ENCODE results near the gene NDOR1. TPM values are rescaled to one million over a fixed set of nuclear protein-coding genes. Genes with fewer than 3 reads are reported as not detected.
A peak's percentile ranks its signal among the peaks of the same experiment; 100 is the strongest.

NDOR1 gene
- total and polyA plus RNA-seq, 2 donors (not counting 3 experiments of a cell fraction or from before 2014, with no cell fraction given) = 13.5 to 26.7 TPM

- Histone ChIP-seq H3K9me3 (replicated peaks; ENCODE audit: control insufficient read depth, insufficient read depth, low read length) (no peaks in the 10 kb centered on the region), H3K9ac (replicated peaks; ENCODE audit: extremely low read depth, insufficient read depth, low read length) (peak overlapping the region; percentile 62), H3K27ac (ENCODE audit: insufficient read depth, low read depth, low read length) (peak overlapping the region; percentile 71), H3K9me1 (replicated peaks; ENCODE audit: control insufficient read depth, extremely low read depth, insufficient read depth, low read length) (no peaks in the 10 kb centered on the region), H3K4me1 (ENCODE audit: control insufficient read depth, extremely low read depth, insufficient read depth, low read length) (peaks cover 13% of the 10 kb centered on the region), H4K20me1 (replicated peaks; ENCODE audit: control insufficient read depth, extremely low read depth, insufficient read depth, low read length) (no peaks in the 10 kb centered on the region), H2AFZ (ENCODE audit: low read depth, low read length) (peak overlapping the region; percentile 57), H3K79me2 (ENCODE audit: control insufficient read depth, insufficient read depth, low read length) (peaks cover 25% of the 10 kb centered on the region), H3K4me3 (replicated peaks in 1 of 3; ENCODE audit: insufficient read depth in 1 of 3, low read depth in 1 of 3, low read length in 3 of 3) (peak overlapping the region; percentile 51 to 76 (median 65)), H3K4me2 (ENCODE audit: insufficient read depth, low read length) (peak overlapping the region; percentile 71), H3K36me3 (ENCODE audit: control insufficient read depth in 2 of 2, extremely low read depth in 1 of 2, insufficient read depth in 2 of 2, low read length in 2 of 2) (peaks cover 6 to 16% of the 10 kb centered on the region in 2 experiments), H3K27me3 (ENCODE audit: control insufficient read depth in 2 of 2, insufficient read depth in 2 of 2, low read length in 2 of 2) (no peaks in the 10 kb centered on the region)
- DNase-seq (ENCODE audit: low read depth, low spot score) (peak; percentile 75), FAIRE-seq (no peak)
- TF ChIP-seq POLR2A (IDR thresholded peaks at IDR 0.05; ENCODE audit: low read depth, low read length) (no peak), POLR2AphosphoS5 (IDR thresholded peaks at IDR 0.05; ENCODE audit: insufficient read depth, low read depth, low read length) (no peak), FOS (IDR thresholded peaks at IDR 0.05; ENCODE audit: borderline replicate concordance, insufficient read depth, low read length) (no peak), EZH2 (IDR thresholded peaks at IDR 0.05; ENCODE audit: borderline replicate concordance, low read depth, low read length, severe bottlenecking) (no peak), GATA2 (IDR thresholded peaks at IDR 0.05; ENCODE audit: insufficient read depth, insufficient read length, low read depth, low read length) (no peak)
- TF ChIP-seq, protein P1, sequence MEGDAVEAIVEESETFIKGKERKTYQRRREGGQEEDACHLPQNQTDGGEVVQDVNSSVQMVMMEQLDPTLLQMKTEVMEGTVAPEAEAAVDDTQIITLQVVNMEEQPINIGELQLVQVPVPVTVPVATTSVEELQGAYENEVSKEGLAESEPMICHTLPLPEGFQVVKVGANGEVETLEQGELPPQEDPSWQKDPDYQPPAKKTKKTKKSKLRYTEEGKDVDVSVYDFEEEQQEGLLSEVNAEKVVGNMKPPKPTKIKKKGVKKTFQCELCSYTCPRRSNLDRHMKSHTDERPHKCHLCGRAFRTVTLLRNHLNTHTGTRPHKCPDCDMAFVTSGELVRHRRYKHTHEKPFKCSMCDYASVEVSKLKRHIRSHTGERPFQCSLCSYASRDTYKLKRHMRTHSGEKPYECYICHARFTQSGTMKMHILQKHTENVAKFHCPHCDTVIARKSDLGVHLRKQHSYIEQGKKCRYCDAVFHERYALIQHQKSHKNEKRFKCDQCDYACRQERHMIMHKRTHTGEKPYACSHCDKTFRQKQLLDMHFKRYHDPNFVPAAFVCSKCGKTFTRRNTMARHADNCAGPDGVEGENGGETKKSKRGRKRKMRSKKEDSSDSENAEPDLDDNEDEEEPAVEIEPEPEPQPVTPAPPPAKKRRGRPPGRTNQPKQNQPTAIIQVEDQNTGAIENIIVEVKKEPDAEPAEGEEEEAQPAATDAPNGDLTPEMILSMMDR (IDR thresholded peaks at IDR 0.05; ENCODE audit: extremely low read depth in 1 of 2, insufficient read depth in 1 of 2, low read depth in 1 of 2, low read length in 2 of 2) = peak in 1 of 2 donors; percentile 12
- intact Hi-C loops (cut with micrococcal nuclease) (loop anchor here (1.0 to 2.0 kb wide), 2 partner anchors 15 to 40 kb away; partner anchors contain the start of genes NELFB and TPRN), dilution Hi-C loops (cut with MboI; ENCODE audit: extremely low pct_ligation_motif_present, low sequenced_read_pairs) (no loop called here)
- no TSS peak for BruUV-seq (replicated peaks)
- CTCF ChIA-PET = interaction anchor here (1.0 to 2.1 kb wide), 8 partner anchors 13 to 194 kb away, joined by 3 to 7 read pairs (median 4); partner anchors contain the start of genes DPP7, NELFB, NRARP and RNF224
- POLR2A ChIA-PET = interaction anchor here (0.5 to 5.0 kb wide), 27 partner anchors 9 to 430 kb away, joined by 3 to 66 read pairs (median 5); partner anchors contain the start of genes ANAPC2, MAN1B1, NELFB and PAXX
These were observed 34.9 kb downstream of the NDOR1 start for GRCh38 chr9:137240318-137240840.

Measured in endothelial cell of umbilical vein (primary cell).